Spleen (tissue), 11 donors: Measurements from ENCODE around the gene TMEM131L. TPM values are rescaled to one million over a fixed set of nuclear protein-coding genes. Genes with fewer than 3 reads are reported as not detected.

Source experiments
- DNase-seq: peaks from one replicate; pipeline ENCODE4 v3.0.0-alpha.2; 2020
- H3K27ac ChIP-seq, 8 donors: fragments of 200-600 bp; sonication (generic) in 7 of 8; 1 replicate in 4 of 8; 2 replicates in 4 of 8; pipeline versions ENCODE4 v1.5.0 to v1.8.0; 2016 to 2021; ENCODE audit warnings: inconsistent platforms in 4 of 8, mild to moderate bottlenecking in 4 of 8, moderate library complexity in 1 of 8
- H3K27me3 ChIP-seq, 7 donors: fragments of 200-600 bp; sonication (generic) in 6 of 7; replicated peaks in 1 of 7; 1 replicate in 4 of 7; 2 replicates in 3 of 7; pipeline versions ENCODE4 v1.5.0 to v1.8.0; 2016 to 2021; ENCODE audit warnings: inconsistent platforms in 3 of 7, mild to moderate bottlenecking in 1 of 7
- H3K36me3 ChIP-seq, 6 donors: fragments of 200-600 bp; sonication (generic) in 5 of 6; 1 replicate in 4 of 6; 2 replicates in 2 of 6; pipeline versions ENCODE4 v1.5.0 to v1.8.0; 2016 to 2021; ENCODE audit warnings: inconsistent platforms in 2 of 6
- H3K4me1 ChIP-seq, 6 donors: fragments of 200-600 bp; sonication (generic) in 5 of 6; 1 replicate in 3 of 6; 2 replicates in 3 of 6; pipeline versions ENCODE4 v1.5.0 to v1.8.0; 2016 to 2021; ENCODE audit warnings: inconsistent platforms in 3 of 6
- H3K4me3 ChIP-seq, 8 donors: fragments of 200-600 bp; sonication (generic) in 7 of 8; 1 replicate in 4 of 8; 2 replicates in 4 of 8; pipeline versions ENCODE4 v1.5.0 to v1.8.0; 2016 to 2021; ENCODE audit warnings: inconsistent platforms in 4 of 8, mild to moderate bottlenecking in 4 of 8, moderate library complexity in 2 of 8
- H3K9me3 ChIP-seq, 8 donors: fragments of 200-600 bp; sonication (generic) in 7 of 8; 1 replicate in 4 of 8; 2 replicates in 4 of 8; pipeline versions ENCODE4 v1.5.0 to v1.8.0; 2016 to 2021; ENCODE audit warnings: inconsistent platforms in 4 of 8
- CTCF ChIP-seq, 11 experiments: fragments of 200-600 bp in 7 of 11; fragments of 450-650 bp in 4 of 11; sonication (generic) in 4 of 11; IDR thresholded peaks in 8 of 11; conservative IDR thresholded peaks in 3 of 11; 1 replicate in 7 of 11; 2 replicates in 4 of 11; pipeline versions ENCODE4 v1.4.0 to v1.8.0; 2016 to 2021; ENCODE audit warnings: antibody characterized with exemption in 11 of 11, inconsistent platforms in 4 of 11, mild to moderate bottlenecking in 1 of 11
- POLR2A ChIP-seq, 3 donors: fragments of 450-650 bp; IDR thresholded peaks; one replicate each; pipeline ENCODE4 v1.5.1; 2017; ENCODE audit warnings: antibody characterized with exemption in 3 of 3, mild to moderate bottlenecking in 1 of 3
- POLR2AphosphoS5 ChIP-seq, 3 donors: sonication (generic); formaldehyde crosslinking; IDR thresholded peaks; one replicate each; pipeline ENCODE4 v1.5.1; 2017; ENCODE audit warnings: antibody characterized with exemption in 3 of 3
- WGBS, 5 donors: extraction: QIAGEN DNeasy Blood & Tissue Kit in 3 of 5; methylation state at CpG; one replicate each; pipeline versions ENCODE4 v1.1.5 to v1.1.7; 2013 to 2018; 5-methylcytosine and 5-hydroxymethylcytosine counted together
- intact Hi-C: fragments of 100-400 bp; cut with DNase I; formaldehyde crosslinking; loops from one replicate; pipeline ENCODE4 v1.15.0; 2023; ENCODE audit warnings: low total_unique reads
- polyA plus RNA-seq, 3 donors: library from polyadenylated mRNA; stranded (reverse); fragments of 200-250 nt; gene quantifications; one replicate each; pipeline ENCODE4 v1.2.1, GENCODE V29; 2013
- total RNA-seq, 7 donors: library from RNA; depleted of rRNA in 3 of 7; stranded (reverse); fragments of >200 nt in 3 of 7; fragmentation: NEBNext Ultra II Directional in 4 of 7; extraction: Animal tissue kit (Norgen Biotek cat#: 25700) in 4 of 7; gene quantifications; one replicate each; pipeline versions ENCODE4 v1.1.0 to v1.2.1, GENCODE V29; 2016 to 2021
- donor health status: healthy with polysubstance abuse.
- donor health status: DM: no; HTN: no; CAD: no; lungs with moderate emphysema.
- donor health status: DM: no; HTN: no; CAD: no.
- donor health status: Bipolar disorder and iron deficiency.
- donor health status: healthy.
- donor health status: DM: no; HTN: no; CAD: no.
- donor health status: DM: yes; HTN: yes; CAD: no.

Gene TMEM131L
- total and polyA plus RNA-seq, 10 donors = 20.9 to 105 (median 80.1) TPM

GRCh38 chr4:153535772-153536513, 69.8 kb downstream of the TMEM131L start:
- WGBS, 5 donors = 70 to 83% (median 76%) methylated on average over 7 of the region's 7 CpGs
- Histone ChIP-seq H3K9me3 (no peaks in the 10 kb centered on the region), H3K36me3 (peaks cover 0 to 38% (median 2%) of the 10 kb centered on the region in 6 donors), H3K4me1 (peaks cover 30 to 100% (median 86%) of the 10 kb centered on the region in 6 donors), H3K4me3 (no peak overlapping the region), H3K27me3 (no peaks in the 10 kb centered on the region), H3K27ac (peak overlapping the region in 4 of 8 donors; percentile 4 to 53 (median 24))
- no peak for TF ChIP-seq CTCF (IDR thresholded peaks at IDR 0.05 in 8 of 11, conservative IDR thresholded peaks at IDR 0.05 in 3 of 11)
- no peak for TF ChIP-seq POLR2AphosphoS5 (IDR thresholded peaks at IDR 0.05)
- no peak for TF ChIP-seq POLR2A (IDR thresholded peaks at IDR 0.05)
- DNase-seq = no peak
- intact Hi-C loops = no loop called here

DNA sequence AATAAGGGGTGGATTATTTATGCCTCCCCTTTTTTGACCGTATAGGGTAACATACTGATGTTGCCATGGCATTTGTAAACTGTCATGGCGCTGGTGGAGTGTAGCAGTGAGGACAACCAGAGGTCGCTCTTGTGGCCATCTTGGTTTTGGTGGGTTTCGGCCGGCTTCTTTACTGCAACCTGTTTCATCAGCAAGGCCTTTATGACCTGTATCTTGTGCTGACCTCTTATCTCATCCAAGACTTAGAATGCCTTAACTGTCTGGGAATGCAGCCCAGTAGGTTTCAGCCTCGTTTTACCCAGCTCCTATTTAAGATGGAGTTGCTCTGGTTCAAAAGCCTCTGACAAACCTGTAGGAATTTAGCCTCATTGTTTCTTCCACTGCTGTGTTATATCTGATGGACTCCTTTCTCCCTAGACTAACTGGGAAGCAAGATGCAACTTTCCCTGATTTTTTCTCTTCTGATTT, 71.4 kb downstream of the TMEM131L start:
- TF ChIP-seq POLR2AphosphoS5 (IDR thresholded peaks at IDR 0.05) (no peak), CTCF (IDR thresholded peaks at IDR 0.05 in 8 of 11, conservative IDR thresholded peaks at IDR 0.05 in 3 of 11) (no peak), POLR2A (IDR thresholded peaks at IDR 0.05) (no peak)
- H3K27ac ChIP-seq = peak overlapping the region in 1 of 8 donors; percentile 31
- intact Hi-C loops = no loop called here
- 86 to 93% (median 91%) methylated on average over 6 of the region's 6 CpGs for WGBS, 5 donors
- DNase-seq = no peak
- peaks cover 16 to 100% (median 85%) of the 10 kb centered on the region in 6 donors for H3K4me1 ChIP-seq
- no peak overlapping the region for H3K4me3 ChIP-seq
- H3K36me3 ChIP-seq = peaks cover 0 to 49% (median 2%) of the 10 kb centered on the region in 6 donors
- H3K27me3 ChIP-seq = no peaks in the 10 kb centered on the region
- no peaks in the 10 kb centered on the region for H3K9me3 ChIP-seq

- 72 to 87% (median 86%) methylated on average over 17 of the region's 17 CpGs for WGBS, 5 donors
- H3K36me3 ChIP-seq = peaks cover 0 to 45% (median 2%) of the 10 kb centered on the region in 6 donors
- intact Hi-C loops = no loop called here
- H3K4me3 ChIP-seq = no peak overlapping the region
- peaks cover 17 to 100% (median 79%) of the 10 kb centered on the region in 6 donors for H3K4me1 ChIP-seq
- TF ChIP-seq CTCF (IDR thresholded peaks at IDR 0.05 in 8 of 11, conservative IDR thresholded peaks at IDR 0.05 in 3 of 11) (no peak), POLR2A (IDR thresholded peaks at IDR 0.05) (no peak), POLR2AphosphoS5 (IDR thresholded peaks at IDR 0.05) (no peak)
- H3K27ac ChIP-seq = peak overlapping the region in 6 of 8 donors; percentile 20 to 46 (median 34)
- no peaks in the 10 kb centered on the region for H3K9me3 ChIP-seq
- H3K27me3 ChIP-seq = no peaks in the 10 kb centered on the region
- no peak for DNase-seq
These were observed 72.6 kb downstream of the TMEM131L start for GRCh38 chr4:153538487-153539357.
